Type B pancreatic cell (in vitro differentiated cells): Measurements from ENCODE around the gene KRTAP23-1. TPM values are rescaled to one million over a fixed set of nuclear protein-coding genes. Genes with fewer than 3 reads are reported as not detected.

Source experiments
- DNase-seq: peaks from one replicate; pipeline ENCODE4 v3.0.0; 2021; ENCODE audit warnings: mixed read lengths; ENCODE audit not compliant: unreplicated experiment; ENCODE audit errors: extremely low spot score
- H3K27ac Mint-ChIP-seq: 2 replicates; pipeline ENCODE4 v1.8.0; 2021; ENCODE audit warnings: mild to moderate bottlenecking, mixed read lengths
- H3K27me3 Mint-ChIP-seq: 2 replicates; pipeline ENCODE4 v1.8.0; 2021; ENCODE audit warnings: mixed read lengths
- H3K36me3 Mint-ChIP-seq: 2 replicates; pipeline ENCODE4 v1.8.0; 2021; ENCODE audit warnings: mixed read lengths
- H3K4me1 Mint-ChIP-seq: one replicate; pipeline ENCODE4 v1.8.0; 2021; ENCODE audit warnings: mixed read lengths; ENCODE audit not compliant: unreplicated experiment
- H3K4me3 Mint-ChIP-seq: 2 replicates; pipeline ENCODE4 v1.8.0; 2021; ENCODE audit warnings: mild to moderate bottlenecking, mixed read lengths
- H3K9me3 Mint-ChIP-seq: 2 replicates; pipeline ENCODE4 v1.8.0; 2021; ENCODE audit warnings: mixed read lengths
- total RNA-seq: library from RNA; stranded (reverse); gene quantifications from 2 replicates; pipeline ENCODE4 v1.2.1, GENCODE V29; 2021; ENCODE audit warnings: low replicate concordance
- TF ChIP-seq, protein P1 (sequence below): fragments of 200-600 bp; sonication (generic); conservative IDR thresholded peaks from 2 replicates; pipeline ENCODE4 v1.5.0; 2021; ENCODE audit warnings: antibody characterized with exemption, mild to moderate bottlenecking

Gene KRTAP23-1
- total RNA-seq, 1 donor from 2014 or later, result not detected

GRCh38 chr21:30355906-30356305, 7.5 kb upstream of the KRTAP23-1 start:
- DNase-seq, result no peak
- Mint-ChIP-seq H3K36me3 (no peaks in the 10 kb centered on the region), H3K4me3 (no peak overlapping the region), H3K9me3 (no peaks in the 10 kb centered on the region), H3K4me1 (no peaks in the 10 kb centered on the region), H3K27ac (no peak overlapping the region), H3K27me3 (peaks cover 8% of the 10 kb centered on the region)
- TF ChIP-seq, protein P1, sequence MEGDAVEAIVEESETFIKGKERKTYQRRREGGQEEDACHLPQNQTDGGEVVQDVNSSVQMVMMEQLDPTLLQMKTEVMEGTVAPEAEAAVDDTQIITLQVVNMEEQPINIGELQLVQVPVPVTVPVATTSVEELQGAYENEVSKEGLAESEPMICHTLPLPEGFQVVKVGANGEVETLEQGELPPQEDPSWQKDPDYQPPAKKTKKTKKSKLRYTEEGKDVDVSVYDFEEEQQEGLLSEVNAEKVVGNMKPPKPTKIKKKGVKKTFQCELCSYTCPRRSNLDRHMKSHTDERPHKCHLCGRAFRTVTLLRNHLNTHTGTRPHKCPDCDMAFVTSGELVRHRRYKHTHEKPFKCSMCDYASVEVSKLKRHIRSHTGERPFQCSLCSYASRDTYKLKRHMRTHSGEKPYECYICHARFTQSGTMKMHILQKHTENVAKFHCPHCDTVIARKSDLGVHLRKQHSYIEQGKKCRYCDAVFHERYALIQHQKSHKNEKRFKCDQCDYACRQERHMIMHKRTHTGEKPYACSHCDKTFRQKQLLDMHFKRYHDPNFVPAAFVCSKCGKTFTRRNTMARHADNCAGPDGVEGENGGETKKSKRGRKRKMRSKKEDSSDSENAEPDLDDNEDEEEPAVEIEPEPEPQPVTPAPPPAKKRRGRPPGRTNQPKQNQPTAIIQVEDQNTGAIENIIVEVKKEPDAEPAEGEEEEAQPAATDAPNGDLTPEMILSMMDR, result no peak

DNA sequence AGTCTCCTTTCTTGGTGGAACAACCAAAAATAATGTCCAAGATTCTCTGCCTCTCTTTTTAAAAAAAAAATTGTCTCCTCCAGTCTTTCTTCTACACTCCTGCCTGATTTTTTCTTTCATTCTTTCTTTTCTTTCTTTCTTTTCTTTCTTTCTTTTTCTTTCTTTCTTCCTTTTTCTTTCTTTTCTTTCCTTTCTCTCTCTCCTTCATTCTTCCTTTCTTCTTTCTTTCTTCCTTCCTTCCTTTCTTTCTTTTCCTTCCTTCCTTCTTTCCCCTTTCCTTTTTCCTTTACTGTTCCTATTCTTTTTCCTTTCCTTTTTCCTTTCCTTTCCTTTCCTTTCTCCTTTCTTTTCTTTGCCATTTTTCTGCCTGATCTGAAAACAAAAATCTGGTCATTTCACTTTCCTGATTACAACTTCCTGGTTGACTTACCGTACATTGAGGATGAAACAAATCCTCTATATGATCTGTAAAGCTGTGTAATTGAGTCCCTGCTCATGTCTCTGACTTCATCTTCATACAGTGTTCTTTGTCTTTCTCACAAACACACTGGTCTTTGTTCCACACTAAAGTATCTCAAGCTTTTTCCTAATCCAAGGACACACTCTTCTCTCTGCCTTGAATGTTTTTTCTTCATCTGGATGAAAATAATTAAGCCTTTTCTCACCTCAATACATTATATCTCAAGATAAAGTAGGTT, 6.1 kb upstream of the KRTAP23-1 start:
- Mint-ChIP-seq H3K9me3 (peaks cover 3% of the 10 kb centered on the region), H3K27ac (no peak overlapping the region), H3K27me3 (peaks cover 8% of the 10 kb centered on the region), H3K4me3 (no peak overlapping the region), H3K4me1 (peaks cover 1% of the 10 kb centered on the region), H3K36me3 (no peaks in the 10 kb centered on the region)
- no peak for DNase-seq
- TF ChIP-seq, protein P1, result no peak

GRCh38 chr21:30351534-30351933, 3.1 kb upstream of the KRTAP23-1 start:
- Mint-ChIP-seq H3K4me3 (no peak overlapping the region), H3K4me1 (peaks cover 4% of the 10 kb centered on the region), H3K36me3 (no peaks in the 10 kb centered on the region), H3K27me3 (peaks cover 8% of the 10 kb centered on the region), H3K9me3 (peaks cover 3% of the 10 kb centered on the region), H3K27ac (no peak overlapping the region)
- no peak for DNase-seq
- TF ChIP-seq, protein P1, result no peak

DNA sequence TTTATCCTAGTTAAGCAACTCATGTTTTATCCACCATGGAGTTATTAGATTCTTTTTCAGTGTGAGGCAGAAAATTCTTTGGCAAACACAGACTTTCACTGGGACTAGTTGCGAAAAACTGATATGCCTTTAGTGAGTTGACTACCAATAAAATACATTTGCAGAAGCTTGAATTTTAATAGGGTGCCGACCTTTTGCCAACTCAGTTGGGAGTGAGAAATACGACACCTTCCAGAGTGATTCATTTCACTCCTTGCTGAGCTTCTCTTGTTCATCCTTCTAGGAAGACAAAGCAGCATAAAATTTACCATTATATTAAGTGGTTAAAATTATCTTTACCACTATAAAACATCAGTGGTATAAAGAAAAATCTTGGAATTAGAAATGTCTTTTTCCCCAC, 1.2 kb upstream of the KRTAP23-1 start:
- Mint-ChIP-seq H3K36me3 (no peaks in the 10 kb centered on the region), H3K27ac (no peak overlapping the region), H3K9me3 (peaks cover 7% of the 10 kb centered on the region), H3K4me1 (peaks cover 4% of the 10 kb centered on the region), H3K4me3 (no peak overlapping the region), H3K27me3 (peaks cover 2% of the 10 kb centered on the region)
- no peak for DNase-seq
- TF ChIP-seq, protein P1, result no peak

GRCh38 chr21:30345014-30345413, 3.4 kb downstream of the KRTAP23-1 start:
- peaks cover 8% of the 10 kb centered on the region for H3K4me1 Mint-ChIP-seq
- TF ChIP-seq, protein P1, result no peak
- H3K36me3 Mint-ChIP-seq, result no peaks in the 10 kb centered on the region
- peaks cover 5% of the 10 kb centered on the region for H3K9me3 Mint-ChIP-seq
- no peaks in the 10 kb centered on the region for H3K27me3 Mint-ChIP-seq
- no peak overlapping the region for H3K4me3 Mint-ChIP-seq
- DNase-seq, result no peak
- no peak overlapping the region for H3K27ac Mint-ChIP-seq
